ENCODE data around the gene ANP32E.
"Not testable (repeated sequence)": the region's sequence is repeated elsewhere in the genome, so short reads cannot be mapped to it uniquely, and the experiment has no call there.

The ANP32E gene

DNA sequence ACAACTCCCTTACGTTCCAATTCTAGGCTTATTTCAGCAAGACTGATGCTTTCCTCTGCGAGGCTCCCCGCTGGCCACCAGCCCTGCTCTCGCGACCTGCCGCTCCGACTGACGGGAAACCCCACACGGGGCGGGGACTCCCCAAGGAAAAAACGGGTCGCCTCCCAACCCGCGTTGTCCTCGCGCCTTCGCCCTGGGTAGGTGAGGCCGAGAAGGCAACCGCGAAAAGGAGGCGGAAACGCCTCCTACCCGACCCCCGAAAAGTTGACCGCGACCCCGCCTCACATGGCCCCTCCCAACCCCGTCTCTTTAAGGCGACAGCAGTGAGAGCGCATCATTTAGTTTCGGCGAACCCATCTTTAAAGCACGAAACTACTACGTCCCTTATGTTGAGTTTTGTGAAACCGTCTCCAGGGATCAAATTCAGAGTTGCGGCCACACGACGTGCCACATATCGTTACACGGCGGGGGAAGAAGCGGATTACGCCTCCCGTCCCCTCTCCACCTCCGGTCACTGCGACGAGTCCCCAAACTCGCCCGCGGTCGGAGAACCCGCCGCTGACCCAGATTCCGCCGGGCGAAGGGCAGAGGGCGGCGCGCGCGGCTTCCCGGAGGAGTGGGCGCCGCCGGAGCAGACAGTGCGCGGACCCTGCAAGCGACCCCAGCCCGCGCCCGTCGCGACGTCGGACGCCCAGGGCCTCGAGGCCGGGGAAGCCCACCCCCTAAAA is 1.2 kb downstream of the ANP32E start:
- peak overlapping the region; percentile 99 for H3K27ac ChIP-seq
- peaks cover 5% of the 10 kb centered on the region; the same call in 1 of the 2 replicates for H4K20me1 ChIP-seq
- H3K9me3 ChIP-seq: no peaks in the 10 kb centered on the region
- peaks cover 29% of the 10 kb centered on the region for H3K4me1 ChIP-seq
- no peaks in the 10 kb centered on the region for H3K27me3 ChIP-seq
- peaks cover 20% of the 10 kb centered on the region for H3K36me3 ChIP-seq
- TF ChIP-seq Cebpa-rat (IDR thresholded peaks at IDR 0.05): no peak
- peak overlapping the region; percentile 93 for H3K4me2 ChIP-seq
- peak overlapping the region; percentile 98 for H3K4me3 ChIP-seq
- peak overlapping the region; percentile 100 for H3K9ac ChIP-seq

DNA sequence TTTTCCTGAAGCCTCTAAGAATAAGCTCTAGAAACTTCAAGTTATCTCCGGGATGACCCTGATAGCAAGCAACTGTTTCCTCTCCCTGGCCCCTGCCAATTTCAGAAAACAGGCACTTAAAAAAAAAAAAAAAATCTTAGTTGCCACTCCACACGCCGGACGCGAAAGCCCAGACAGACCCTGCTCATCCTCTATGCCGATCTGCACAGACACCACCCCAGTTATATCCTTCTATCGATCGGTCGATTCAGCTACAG is 1.7 kb downstream of the ANP32E start:
- Histone ChIP-seq H3K4me1 (peaks cover 29% of the 10 kb centered on the region), H3K27ac (peak overlapping the region; percentile 99), H3K4me2 (peak overlapping the region; percentile 93), H3K9me3 (no peaks in the 10 kb centered on the region), H3K36me3 (peaks cover 25% of the 10 kb centered on the region), H3K9ac (peak overlapping the region; percentile 100), H3K4me3 (peak overlapping the region; percentile 98), H4K20me1 (peaks cover 5% of the 10 kb centered on the region; the same call in 1 of the 2 replicates), H3K27me3 (no peaks in the 10 kb centered on the region)
- TF ChIP-seq Cebpa-rat (IDR thresholded peaks at IDR 0.05): no peak

DNA sequence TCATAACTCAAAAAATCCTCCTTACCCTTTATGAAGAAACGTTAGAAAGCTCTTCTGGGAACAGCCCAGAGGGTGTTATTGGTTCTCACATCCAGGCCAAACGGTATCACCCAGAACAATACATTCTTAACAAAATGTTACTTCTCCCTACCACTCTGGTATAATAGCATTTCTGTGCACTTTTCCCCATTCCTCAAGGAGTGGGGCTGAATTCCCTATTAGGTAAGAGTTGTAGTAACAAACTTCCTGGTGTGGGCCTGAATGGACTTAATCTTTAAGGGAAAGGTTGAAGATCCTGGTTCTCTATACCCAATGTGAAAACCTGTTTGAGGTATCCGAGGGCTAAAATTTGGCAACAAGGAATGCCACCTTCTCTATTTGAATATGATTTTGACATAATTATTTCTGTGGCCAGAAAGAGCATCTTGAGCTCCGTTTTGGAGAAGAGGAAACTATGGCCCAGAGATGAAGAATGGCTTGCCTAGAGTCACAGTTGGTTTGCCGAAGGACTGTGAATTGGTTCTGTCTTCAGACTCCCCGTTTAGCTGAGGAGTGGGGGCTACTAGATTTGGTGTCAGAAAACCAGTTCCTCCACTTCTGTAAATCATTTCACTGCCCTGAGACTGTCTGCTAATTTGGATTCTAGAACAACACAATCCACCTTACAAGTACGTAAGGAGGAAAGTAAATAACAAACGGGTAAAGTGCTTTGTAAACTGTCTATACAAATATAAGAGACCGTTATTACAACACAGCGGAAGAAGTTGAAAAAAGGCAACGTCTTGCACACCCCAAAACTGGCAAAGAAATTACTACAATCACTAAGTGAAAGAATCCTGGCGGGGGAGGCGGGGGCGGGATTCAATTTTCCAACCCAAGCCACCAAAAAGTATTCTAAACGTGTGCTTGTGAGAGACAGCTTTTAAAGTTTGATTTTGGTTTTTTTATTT is 2.3 kb downstream of the ANP32E start:
- Histone ChIP-seq H3K27me3 (no peaks in the 10 kb centered on the region), H3K4me2 (peak overlapping the region; percentile 93), H3K9ac (peak overlapping the region; percentile 100), H3K4me1 (peaks cover 29% of the 10 kb centered on the region), H3K27ac (peak overlapping the region; percentile 99), H3K9me3 (no peaks in the 10 kb centered on the region), H4K20me1 (peaks cover 5% of the 10 kb centered on the region; the same call in 1 of the 2 replicates), H3K4me3 (peak overlapping the region; percentile 98), H3K36me3 (peaks cover 31% of the 10 kb centered on the region)
- no peak for TF ChIP-seq Cebpa-rat (IDR thresholded peaks at IDR 0.05)

DNA sequence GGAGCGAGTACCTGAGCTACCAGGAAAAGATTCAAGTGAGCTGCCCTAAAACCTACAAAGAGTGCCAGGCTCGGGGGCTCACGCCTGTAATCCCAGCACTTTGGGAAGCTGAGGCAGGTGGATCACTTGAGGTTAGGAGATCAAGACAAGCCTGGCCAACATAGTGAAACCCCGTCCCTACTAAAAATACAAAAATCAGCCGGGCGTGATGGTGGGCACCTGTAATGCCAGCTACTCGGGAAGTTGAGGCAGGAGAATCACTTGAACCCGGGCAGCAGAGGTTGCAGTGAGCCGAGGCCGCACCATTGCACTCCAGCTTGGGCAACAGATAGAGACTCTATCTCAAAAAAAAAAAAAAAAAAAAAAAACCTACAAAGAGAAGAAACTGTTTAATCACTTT is 3.0 kb downstream of the ANP32E start:
- not testable (repeated sequence) for H3K27me3 ChIP-seq, H3K9me3 ChIP-seq, H4K20me1 ChIP-seq
- H3K4me3 ChIP-seq: peak overlapping the region; percentile 98
- H3K4me1 ChIP-seq: peaks cover 29% of the 10 kb centered on the region
- peak overlapping the region; percentile 93 for H3K4me2 ChIP-seq
- H3K27ac ChIP-seq: peak overlapping the region; percentile 99; the same call in 1 of the 2 replicates
- H3K36me3 ChIP-seq: peaks cover 38% of the 10 kb centered on the region
- H3K9ac ChIP-seq: peak overlapping the region; percentile 100

DNA sequence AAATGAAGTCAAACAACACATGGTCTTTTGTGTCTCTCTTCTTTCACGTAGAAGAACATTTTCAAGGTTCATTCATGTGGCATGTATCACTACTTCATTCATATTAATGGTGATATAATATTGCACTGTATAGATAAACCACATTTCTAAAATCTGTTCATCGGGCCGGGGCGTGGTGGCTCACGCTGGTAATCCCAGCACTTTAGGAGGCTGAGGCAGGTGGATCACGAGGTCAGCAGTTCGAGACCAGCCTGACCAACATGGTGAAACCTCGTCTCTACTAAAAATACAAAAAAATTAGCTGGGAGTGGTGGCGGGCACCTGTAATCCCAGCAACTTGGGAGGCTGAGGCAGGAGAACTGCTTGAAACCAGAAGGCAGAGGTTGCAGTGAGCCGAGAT is 7.7 kb downstream of the ANP32E start:
- H3K4me2 ChIP-seq, H3K27me3 ChIP-seq, H3K9ac ChIP-seq, H3K4me1 ChIP-seq, H3K4me3 ChIP-seq, H3K9me3 ChIP-seq, H3K27ac ChIP-seq, H4K20me1 ChIP-seq: not testable (repeated sequence)
- peaks cover 85% of the 10 kb centered on the region for H3K36me3 ChIP-seq

DNA sequence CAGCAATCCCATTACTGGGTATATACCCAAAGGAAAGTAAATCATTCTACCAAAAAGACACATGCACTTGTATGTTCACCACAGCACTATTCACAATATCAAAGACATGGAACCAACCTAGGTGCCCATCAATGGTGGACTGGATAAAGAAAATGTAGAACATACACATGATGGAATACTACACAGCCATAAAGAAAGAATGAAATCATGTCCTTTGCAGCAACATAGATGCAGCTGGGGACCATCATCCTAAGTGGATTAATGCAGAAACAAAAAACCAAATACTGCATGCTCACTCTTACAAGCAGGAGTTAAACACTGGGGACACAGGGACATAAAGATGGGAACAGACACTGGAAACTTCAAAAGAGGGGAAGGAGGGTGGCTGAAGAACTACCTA is 8.7 kb downstream of the ANP32E start:
- Histone ChIP-seq H4K20me1 (0 out of 2 replicates have a peak, but pooled peaks cover 5% of the 10 kb centered on the region), H3K9ac (no peak overlapping the region), H3K4me2 (no peak overlapping the region), H3K27me3 (no peaks in the 10 kb centered on the region), H3K36me3 (peaks cover 93% of the 10 kb centered on the region), H3K4me1 (no peaks in the 10 kb centered on the region), H3K27ac (no peak overlapping the region), H3K4me3 (no peak overlapping the region), H3K9me3 (no peaks in the 10 kb centered on the region)
- no peak for TF ChIP-seq Cebpa-rat (IDR thresholded peaks at IDR 0.05)

DNA sequence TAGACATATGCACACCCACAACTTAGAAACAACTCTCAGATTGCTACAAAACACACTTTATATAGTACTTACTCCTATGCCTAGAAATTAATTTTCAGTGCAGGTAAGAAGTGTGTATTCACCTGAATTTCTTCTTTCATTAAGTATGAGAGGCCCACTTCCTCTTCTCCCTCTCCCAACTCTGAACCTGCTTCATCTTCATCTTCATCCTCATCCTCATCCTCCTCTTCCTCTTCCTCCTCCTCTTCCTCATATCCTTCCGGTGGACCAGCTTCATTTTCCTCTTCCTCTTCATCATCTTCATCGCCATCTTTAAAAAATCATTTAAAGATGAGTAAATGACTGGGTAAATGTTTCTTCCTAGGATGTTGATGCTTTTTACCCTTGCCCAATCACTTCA is 9.4 kb downstream of the ANP32E start:
- Histone ChIP-seq H4K20me1 (0 out of 2 replicates have a peak, but pooled peaks cover 4% of the 10 kb centered on the region), H3K9ac (no peak overlapping the region), H3K36me3 (peaks cover 97% of the 10 kb centered on the region), H3K27me3 (no peaks in the 10 kb centered on the region), H3K4me1 (no peaks in the 10 kb centered on the region), H3K27ac (no peak overlapping the region), H3K9me3 (no peaks in the 10 kb centered on the region), H3K4me2 (no peak overlapping the region), H3K4me3 (no peak overlapping the region)
- no peak for TF ChIP-seq Cebpa-rat (IDR thresholded peaks at IDR 0.05)

DNA sequence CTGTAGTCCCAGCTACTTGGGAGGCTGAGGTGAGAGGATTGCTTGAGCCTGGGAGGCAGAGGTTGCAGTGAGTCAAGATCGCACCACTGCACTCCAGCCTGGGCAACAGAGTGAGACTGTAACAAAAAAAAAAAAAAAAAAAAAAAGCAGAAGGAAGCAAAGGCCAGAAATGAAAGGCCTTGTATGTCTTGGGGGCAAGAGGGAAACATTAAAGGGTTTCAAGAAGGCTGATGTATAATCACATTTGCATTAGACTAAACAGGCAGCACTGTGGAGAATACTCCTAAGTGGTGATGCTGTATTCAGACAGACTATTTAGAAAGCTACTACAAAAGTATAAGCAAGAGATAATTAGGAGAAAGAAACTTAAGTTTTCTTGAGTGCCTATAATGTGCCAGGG is 10.4 kb downstream of the ANP32E start:
- Histone ChIP-seq H3K4me3 (no peak overlapping the region), H3K27me3 (no peaks in the 10 kb centered on the region), H3K9me3 (no peaks in the 10 kb centered on the region), H3K9ac (no peak overlapping the region), H3K4me2 (no peak overlapping the region), H3K4me1 (no peaks in the 10 kb centered on the region), H3K27ac (no peak overlapping the region), H4K20me1 (no peaks in the 10 kb centered on the region), H3K36me3 (peaks cover 94% of the 10 kb centered on the region)
- no peak for TF ChIP-seq Cebpa-rat (IDR thresholded peaks at IDR 0.05)

DNA sequence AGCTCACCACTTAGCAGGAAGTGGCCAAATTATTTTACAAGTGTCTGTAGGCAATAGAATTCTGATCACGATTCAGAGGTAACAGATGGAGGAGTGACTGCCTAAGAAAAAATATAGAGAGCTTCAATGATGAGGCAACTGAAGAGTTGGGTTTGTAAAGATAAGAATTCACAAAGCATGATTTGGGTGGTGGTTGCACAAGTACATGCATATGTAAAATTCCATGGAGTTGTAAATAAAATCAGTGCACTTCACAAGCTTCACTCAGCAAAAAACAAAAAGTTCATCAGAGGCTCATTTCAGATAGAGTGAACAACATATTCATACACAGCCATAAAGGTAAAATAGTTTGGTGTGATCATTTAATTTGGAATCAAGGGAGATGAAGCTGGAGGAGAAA is 10.9 kb downstream of the ANP32E start:
- Histone ChIP-seq H3K4me2 (no peak overlapping the region), H3K9me3 (no peaks in the 10 kb centered on the region), H3K9ac (no peak overlapping the region), H3K4me1 (no peaks in the 10 kb centered on the region), H4K20me1 (no peaks in the 10 kb centered on the region), H3K4me3 (no peak overlapping the region), H3K36me3 (peaks cover 92% of the 10 kb centered on the region), H3K27me3 (no peaks in the 10 kb centered on the region), H3K27ac (no peak overlapping the region)
- no peak for TF ChIP-seq Cebpa-rat (IDR thresholded peaks at IDR 0.05)

DNA sequence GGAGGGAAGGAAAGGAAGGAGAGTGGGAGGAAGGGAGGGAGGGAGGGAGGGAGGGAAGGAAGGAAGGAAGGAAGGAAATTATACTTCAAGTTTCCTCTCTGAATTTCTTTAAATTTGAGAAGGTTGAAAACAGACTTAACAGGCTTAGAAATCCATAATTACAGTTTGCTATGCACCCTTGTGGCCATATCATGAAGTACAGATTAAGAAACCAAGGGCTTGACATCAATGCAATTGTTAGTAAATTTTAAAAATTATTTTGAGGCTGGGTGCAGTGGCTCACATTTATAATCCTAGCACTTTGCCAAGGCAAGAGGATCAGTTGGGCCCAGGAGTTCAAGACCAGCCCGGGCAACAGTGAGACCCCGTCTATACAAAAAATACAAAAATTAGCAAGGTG is 14.4 kb downstream of the ANP32E start:
- Histone ChIP-seq H3K27me3 (no peaks in the 10 kb centered on the region), H3K4me3 (no peak overlapping the region), H3K4me1 (no peaks in the 10 kb centered on the region), H3K4me2 (no peak overlapping the region), H3K36me3 (peaks cover 74% of the 10 kb centered on the region), H3K9ac (no peak overlapping the region), H3K27ac (no peak overlapping the region), H4K20me1 (no peaks in the 10 kb centered on the region), H3K9me3 (no peaks in the 10 kb centered on the region)
- TF ChIP-seq Cebpa-rat (IDR thresholded peaks at IDR 0.05): no peak

DNA sequence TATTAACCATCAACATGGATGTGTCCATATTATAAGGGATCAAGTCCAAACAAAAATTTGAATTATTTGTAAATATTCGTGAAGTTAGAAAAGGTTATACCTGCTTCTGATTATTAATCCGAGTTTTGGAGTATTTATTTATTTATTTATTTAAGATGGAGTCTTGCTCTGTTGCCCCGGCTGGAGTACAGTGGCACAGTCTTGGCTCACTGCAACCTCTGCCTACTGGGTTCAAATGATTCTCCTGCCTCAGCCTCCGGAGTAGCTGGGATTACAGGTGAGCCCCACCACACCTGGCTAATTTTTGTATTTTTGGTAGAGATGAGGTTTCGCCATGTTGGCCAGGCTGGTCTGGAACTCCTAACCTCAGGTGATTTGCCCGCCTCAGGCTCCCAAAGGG is 20.1 kb downstream of the ANP32E start:
- not testable (repeated sequence) for H3K4me3 ChIP-seq, H4K20me1 ChIP-seq, H3K27me3 ChIP-seq, H3K9me3 ChIP-seq, H3K27ac ChIP-seq, H3K4me1 ChIP-seq, H3K9ac ChIP-seq, H3K4me2 ChIP-seq
- peaks cover 28% of the 10 kb centered on the region for H3K36me3 ChIP-seq

DNA sequence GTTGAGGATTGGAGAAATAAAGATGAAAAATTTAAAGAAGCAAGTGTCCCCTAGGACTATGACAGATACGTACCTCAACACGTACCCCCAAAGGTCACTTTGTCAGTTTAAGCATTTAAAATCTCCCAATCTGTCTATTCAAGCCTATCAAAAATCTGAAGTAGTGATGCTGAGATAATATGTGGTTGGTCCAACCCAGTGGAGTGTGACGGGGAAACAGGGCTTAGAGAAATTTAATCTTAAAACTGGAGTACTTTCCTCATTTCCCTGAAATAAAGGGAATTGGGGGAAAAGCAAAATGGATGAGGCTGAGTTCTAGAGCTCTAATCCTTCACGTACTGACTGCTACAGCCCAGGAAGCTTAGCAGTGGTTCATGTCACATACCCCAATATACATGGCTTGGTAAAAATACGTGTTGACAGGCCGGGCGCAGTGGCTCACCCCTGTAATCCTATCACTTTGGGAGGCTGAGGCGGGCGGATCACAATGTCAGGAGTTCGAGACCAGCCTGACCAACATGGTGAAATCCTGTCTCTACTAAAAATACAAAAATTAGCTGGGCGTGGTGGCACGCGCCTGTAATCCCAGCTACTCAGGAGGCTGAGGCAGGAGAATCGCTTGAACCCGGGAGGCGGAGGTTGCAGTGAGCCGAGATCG is 21.7 kb downstream of the ANP32E start:
- H3K4me3 ChIP-seq, H3K27ac ChIP-seq, H3K9me3 ChIP-seq, H3K9ac ChIP-seq, H4K20me1 ChIP-seq, H3K27me3 ChIP-seq, H3K4me1 ChIP-seq: not testable (repeated sequence)
- Histone ChIP-seq H3K4me2 (peak overlapping the region; percentile 27), H3K36me3 (peaks cover 16% of the 10 kb centered on the region)

Data from BLaER1 (cell line).